Measurements from ENCODE around the gene KCTD16.

DNA sequence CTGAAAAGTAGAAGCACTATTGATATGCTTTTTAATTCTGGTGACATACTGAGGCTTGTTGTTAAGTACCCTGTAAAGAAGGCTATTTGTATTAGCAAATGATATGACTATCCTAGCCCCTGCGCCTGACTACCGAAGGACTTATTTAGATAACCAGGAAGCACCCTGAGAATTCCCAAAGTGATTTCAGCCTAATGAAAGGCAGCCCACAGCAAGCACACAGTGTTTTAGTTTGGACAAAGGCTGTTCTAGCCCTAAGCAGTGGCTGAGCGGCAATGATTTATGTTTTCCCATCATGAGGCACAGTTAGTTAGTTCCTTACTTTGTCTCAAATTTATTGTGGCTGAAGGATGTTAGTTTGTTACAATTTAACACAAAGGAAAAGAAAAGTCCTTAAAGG, 235.3 kb downstream of the KCTD16 start:
- TF ChIP-seq E2F6 (IDR thresholded peaks at IDR 0.05; ENCODE audit: borderline replicate concordance, low read depth) (no peak), CTCF (IDR thresholded peaks at IDR 0.05) (no peak)
